Islet precursor cell (in vitro differentiated cells): ENCODE measurements around the gene VOPP1.

Source experiments
- DNase-seq: peaks from one replicate; pipeline ENCODE4 v3.0.0-alpha.2; 2018

Gene VOPP1

GRCh38 chr7:55429835-55430499 is 142.3 kb downstream of the VOPP1 start:
- no peak for DNase-seq

- DNase-seq, result no peak
Observed at GRCh38 chr7:55427800-55428199, 144.5 kb downstream of the VOPP1 start.

DNA sequence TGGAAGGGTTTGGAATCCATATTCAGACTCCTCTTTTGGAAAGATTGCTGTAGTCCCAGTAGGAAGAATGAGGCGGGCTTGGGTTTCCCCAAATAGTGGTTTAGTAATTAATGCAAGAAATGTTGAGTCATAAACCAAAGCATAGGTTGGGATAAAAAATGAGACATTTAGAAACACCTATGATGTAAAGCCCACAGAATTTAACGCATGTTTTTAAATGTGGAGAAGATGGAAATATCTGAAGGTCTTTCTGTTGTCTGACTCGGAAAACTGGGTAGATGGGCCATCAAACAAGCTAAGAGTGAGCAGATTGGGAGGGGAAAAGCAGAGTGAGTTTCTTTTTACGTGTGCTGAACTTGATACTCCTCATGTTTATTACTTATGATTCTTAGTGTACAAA is 145.0 kb downstream of the VOPP1 start:
- DNase-seq, result no peak

GRCh38 chr7:55426676-55427075 is 145.6 kb downstream of the VOPP1 start:
- DNase-seq, result no peak

DNA sequence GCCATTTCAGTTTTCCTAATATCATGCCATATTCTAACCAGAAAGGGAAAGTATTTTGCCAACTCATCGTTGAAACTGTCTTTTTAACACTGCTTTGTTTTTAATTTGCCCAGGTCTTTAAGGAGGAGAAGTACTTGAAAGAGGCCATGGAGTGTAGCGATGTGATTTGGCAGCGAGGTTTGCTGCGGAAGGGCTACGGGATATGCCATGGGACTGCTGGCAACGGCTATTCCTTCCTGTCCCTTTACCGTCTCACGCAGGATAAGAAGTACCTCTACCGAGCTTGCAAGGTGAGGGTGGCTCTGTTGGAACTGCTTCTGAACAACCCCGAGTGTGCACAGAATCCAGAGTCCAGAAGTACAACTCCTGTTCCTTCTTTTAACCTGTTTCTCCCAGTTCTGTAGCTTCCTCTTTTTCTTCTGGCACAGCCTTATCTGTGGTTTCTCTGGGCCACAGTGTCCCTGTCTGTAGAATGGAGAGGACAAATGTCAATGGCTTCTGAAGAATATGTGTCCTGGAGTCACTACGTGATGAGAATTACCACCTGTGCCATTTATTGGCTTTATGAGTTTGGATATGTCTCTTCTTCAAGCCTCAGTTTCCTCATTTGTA is 147.1 kb downstream of the VOPP1 start:
- no peak for DNase-seq

DNA sequence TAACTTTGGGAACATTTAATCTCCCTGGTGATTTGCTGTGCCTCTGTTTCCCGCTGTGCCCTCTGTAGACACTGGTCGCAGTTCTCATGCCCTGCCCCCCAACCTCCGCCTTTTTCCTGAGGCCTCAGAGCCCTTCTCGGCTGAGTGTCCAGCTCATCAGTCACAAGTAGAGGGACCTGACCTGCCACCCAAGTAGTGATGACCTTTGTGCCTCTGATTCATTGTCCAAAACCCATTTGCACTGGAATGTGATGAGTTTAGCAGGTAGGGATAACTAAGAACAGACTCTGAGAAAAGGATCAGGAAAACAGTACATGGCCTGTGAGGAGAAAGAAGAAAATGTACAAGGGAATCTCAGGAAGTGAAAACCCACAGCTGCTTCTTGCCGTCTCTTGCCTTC is 148.4 kb downstream of the VOPP1 start:
- DNase-seq, result no peak

DNA sequence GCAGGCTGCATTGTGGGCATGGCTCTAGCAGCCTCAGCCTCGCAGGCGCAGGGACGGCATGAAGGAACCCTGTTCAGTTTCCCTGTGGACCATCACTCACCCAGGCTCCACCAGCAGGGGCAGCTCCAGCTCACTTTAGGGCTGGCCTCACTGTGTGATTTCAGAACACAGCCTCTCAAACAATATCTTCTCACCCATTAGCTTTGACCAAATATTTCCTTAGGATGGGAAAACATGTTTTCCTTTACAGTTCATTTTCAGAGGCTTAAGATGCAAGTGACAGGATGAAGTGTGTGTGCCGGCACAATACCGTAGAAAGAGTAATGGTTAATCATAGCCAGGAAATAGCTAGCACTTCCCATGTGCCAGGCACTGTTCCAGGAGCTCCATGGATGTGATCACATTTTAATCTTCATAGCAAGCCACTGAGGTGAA is 149.0 kb downstream of the VOPP1 start:
- DNase-seq, result no peak
